ENCODE results near the gene MOGAT2. TPM values are rescaled to one million over a fixed set of nuclear protein-coding genes. Genes with fewer than 3 reads are reported as not detected.

The MOGAT2 gene
- total RNA-seq, 8 experiments from 2014 or later, result 0.13 to 0.95 (median 0.32) TPM; not detected in 2

DNA sequence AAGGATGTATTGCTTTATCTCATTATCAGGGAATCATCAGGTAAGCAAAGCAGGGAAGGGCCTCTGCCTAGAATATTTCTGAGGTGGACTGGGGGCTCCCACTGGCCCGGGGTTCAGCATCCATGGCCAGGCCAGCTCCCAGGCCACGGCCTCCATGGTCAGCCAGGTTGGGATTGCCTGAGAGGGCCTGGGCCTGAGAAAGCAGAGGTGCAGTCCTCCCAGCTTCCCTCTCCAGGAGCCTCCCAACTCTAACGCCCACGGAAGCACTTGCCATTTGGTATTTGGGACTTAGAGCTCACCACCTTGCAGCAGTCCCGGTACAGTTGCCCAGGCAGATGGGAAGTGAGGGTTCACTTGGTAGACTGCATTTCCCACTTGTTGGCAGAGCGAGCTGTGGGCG is 63.7 kb downstream of the MOGAT2 start:
- WGBS, 10 experiments, result 40 to 92% (median 55%) methylated on average over 1 to 2 of the region's 7 CpGs; no CpG with 5 or more reads in 6 of the 10 experiments
- in situ Hi-C loops (cut with MboI; ENCODE audit: low pct_unique_long_range_greater_than_20kb in 2 of 9, low sequenced_read_pairs in 9 of 9, unreplicated experiment in 9 of 9), result no loop called here
- ATAC-seq (replicated peaks in 6 of 8), result no peak

GRCh38 chr11:75781831-75782230 is 64.2 kb downstream of the MOGAT2 start:
- Histone ChIP-seq H3K4me1 (replicated peaks in 1 of 2) (no peaks in the 10 kb centered on the region), H3K4me3 (no peak overlapping the region), H3K27ac (no peak overlapping the region)
- WGBS, 10 experiments, result 40 to 85% (median 77%) methylated on average over 1 to 5 of the region's 9 CpGs; no CpG with 5 or more reads in 5 of the 10 experiments
- in situ Hi-C loops (cut with MboI; ENCODE audit: low pct_unique_long_range_greater_than_20kb in 2 of 9, low sequenced_read_pairs in 9 of 9, unreplicated experiment in 9 of 9), result no loop called here
- no peak for ATAC-seq (replicated peaks in 6 of 8)

More for the DNA sequence above, 63.7 kb downstream of the MOGAT2 start:
- no peaks in the 10 kb centered on the region for H3K4me1 ChIP-seq (replicated peaks in 1 of 2)
- no peak overlapping the region for H3K4me3 ChIP-seq
- H3K27ac ChIP-seq, result no peak overlapping the region

Other genes starting within 250 kb of the MOGAT2 start
- gene GDPD5, start 191.9 kb upstream of the MOGAT2 start, total RNA-seq, result 10 to 100 TPM in 6 of 8 experiments, 1 to 10 TPM in 2; 3.2 to 28.2 (median 16.1) TPM
- 100 to 1,000 TPM in 4 of 8 experiments, 10 to 100 TPM in 4; 43.0 to 458 (median 107) TPM for gene SERPINH1, start 155.6 kb upstream of the MOGAT2 start, total RNA-seq
- gene MAP6, start 48.8 kb upstream of the MOGAT2 start, total RNA-seq, result 100 to 1,000 TPM in 4 of 8 experiments, 10 to 100 TPM in 1, under 1 TPM in 3; 0.31 to 128 (median 97.0) TPM
- gene DGAT2, start 50.9 kb downstream of the MOGAT2 start, total RNA-seq, result 1 to 10 TPM; 1.0 to 4.7 (median 3.1) TPM
- gene UVRAG, start 97.4 kb downstream of the MOGAT2 start, total RNA-seq, result 10 to 100 TPM; 17.2 to 24.4 (median 19.6) TPM

Data from motor neuron (in vitro differentiated cells).